Right ventricle myocardium inferior (tissue), 1 donor: ENCODE data around the gene SCFD1. TPM values are rescaled to one million over a fixed set of nuclear protein-coding genes. Genes with fewer than 3 reads are reported as not detected.

ENCODE experiments used
- total RNA-seq: library from RNA; stranded (reverse); fragmentation: NEBNext Ultra II Directional; extraction: Animal tissue kit (Norgen Biotek cat#: 25700); gene quantifications from one replicate; pipeline ENCODE4 v1.2.1, GENCODE V29; 2021
- donor health status: DM: no; HTN: yes; CAD: no; lungs with severe emphysema.

Gene SCFD1
- total RNA-seq, 1 donor from 2014 or later: 42.5 TPM

Other genes starting within 250 kb of the SCFD1 start
- 6.9 TPM for gene G2E3, start 63.2 kb upstream of the SCFD1 start, total RNA-seq